KMS-11 (cell line): Measurements from ENCODE around the gene MEX3A.

Experiments
- H2AFZ ChIP-seq: fragments of 200-600 bp; sonication (generic); 2 replicates; pipeline ENCODE4 v1.6.1; 2016; ENCODE audit warnings: antibody characterized with exemption, mixed run types, low read depth
- H3K27ac ChIP-seq: fragments of 200-600 bp; sonication (generic); 2 replicates; pipeline ENCODE4 v1.6.1; 2016; ENCODE audit warnings: mild to moderate bottlenecking, mixed run types
- H3K27me3 ChIP-seq: fragments of 200-600 bp; sonication (generic); 2 replicates; pipeline ENCODE4 v1.6.1; 2017; ENCODE audit warnings: mild to moderate bottlenecking, low read depth, mixed run types, moderate library complexity; ENCODE audit not compliant: insufficient read depth
- H3K36me3 ChIP-seq: fragments of 200-600 bp; sonication (generic); 2 replicates; pipeline ENCODE4 v1.6.1; 2017; ENCODE audit warnings: mild to moderate bottlenecking, mixed run types; ENCODE audit not compliant: insufficient read depth
- H3K4me1 ChIP-seq: fragments of 200-600 bp; sonication (generic); 2 replicates; pipeline ENCODE4 v1.6.1; 2016; ENCODE audit warnings: mild to moderate bottlenecking, low read depth, mixed run types; ENCODE audit not compliant: poor library complexity, severe bottlenecking
- H3K4me2 ChIP-seq: fragments of 200-600 bp; sonication (generic); 2 replicates; pipeline ENCODE4 v1.7.0; 2016; ENCODE audit warnings: mild to moderate bottlenecking, mixed run types
- H3K4me3 ChIP-seq: fragments of 200-600 bp; sonication (generic); IDR thresholded peaks from 2 replicates; pipeline ENCODE4 v1.6.1; 2017; ENCODE audit warnings: low read depth, low read length, mixed read lengths; ENCODE audit not compliant: insufficient read depth
- H3K79me2 ChIP-seq: fragments of 200-600 bp; sonication (generic); 2 replicates; pipeline ENCODE4 v1.6.1; 2016; ENCODE audit warnings: low read depth, mixed run types; ENCODE audit not compliant: insufficient read depth
- H3K9ac ChIP-seq: fragments of 200-600 bp; sonication (generic); 2 replicates; pipeline ENCODE4 v1.6.1; 2016; ENCODE audit warnings: mild to moderate bottlenecking, mixed run types
- H4K20me1 ChIP-seq: fragments of 200-600 bp; sonication (generic); 2 replicates; pipeline ENCODE4 v1.6.1; 2016; ENCODE audit warnings: mild to moderate bottlenecking, mixed run types; ENCODE audit not compliant: insufficient read depth
- CTCF ChIP-seq: fragments of 200-600 bp; sonication (generic); conservative IDR thresholded peaks from 2 replicates; pipeline ENCODE4 v1.6.1; 2017; ENCODE audit warnings: low read depth, mild to moderate bottlenecking, antibody characterized with exemption, low read length, moderate library complexity, mixed read lengths

Gene MEX3A

GRCh38 chr1:156098784-156099183, 16.5 kb upstream of the MEX3A start:
- Histone ChIP-seq H4K20me1 (no peaks in the 10 kb centered on the region), H3K36me3 (no peaks in the 10 kb centered on the region), H2AFZ (no peak overlapping the region), H3K79me2 (no peaks in the 10 kb centered on the region), H3K27me3 (no peaks in the 10 kb centered on the region), H3K4me1 (peaks cover 53% of the 10 kb centered on the region), H3K9ac (no peak overlapping the region), H3K4me2 (no peak overlapping the region), H3K4me3 (no peak overlapping the region), H3K27ac (peak overlapping the region; percentile 2; the same call in 1 of the 2 replicates)
- TF ChIP-seq CTCF, result no peak

DNA sequence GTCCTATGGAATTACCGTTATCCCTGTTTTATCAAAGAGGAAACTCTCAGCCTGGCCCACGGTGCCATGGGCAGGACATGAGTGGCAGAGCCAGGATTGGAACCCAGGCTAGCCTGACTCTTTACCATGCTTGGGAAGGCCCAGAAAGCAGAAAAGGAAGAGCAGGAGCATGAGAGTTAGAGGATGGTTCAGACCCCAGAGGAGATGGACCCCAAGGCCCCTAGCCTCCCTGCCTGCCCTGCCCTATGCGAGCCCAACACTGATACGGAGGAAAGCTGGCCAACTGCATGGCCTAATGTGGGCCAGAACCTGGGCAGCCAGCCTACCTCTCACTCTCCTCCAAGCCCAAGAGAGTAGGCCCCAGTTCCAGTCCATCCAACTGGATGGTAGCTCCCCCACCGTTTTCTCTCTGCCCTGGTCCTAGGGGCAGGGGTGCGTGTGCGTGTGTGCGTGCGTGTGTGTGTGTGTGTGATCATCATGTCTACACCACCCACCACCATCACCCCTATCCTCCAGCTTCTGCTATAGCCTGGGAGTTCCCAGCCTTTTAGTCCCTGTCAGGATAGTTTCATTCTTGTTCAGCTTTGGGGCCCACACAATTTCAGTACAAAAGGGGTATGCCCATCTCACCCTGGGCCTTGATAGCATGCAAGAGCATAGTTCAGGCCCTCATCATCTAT, 15.4 kb upstream of the MEX3A start:
- Histone ChIP-seq H3K9ac (peak overlapping the region; percentile 53; the same call in 1 of the 2 replicates), H3K27me3 (no peaks in the 10 kb centered on the region), H3K27ac (peak overlapping the region; percentile 76), H3K4me2 (peak overlapping the region; percentile 97), H3K4me3 (no peak overlapping the region), H3K4me1 (peaks cover 46% of the 10 kb centered on the region), H4K20me1 (no peaks in the 10 kb centered on the region), H3K79me2 (no peaks in the 10 kb centered on the region), H3K36me3 (no peaks in the 10 kb centered on the region), H2AFZ (peak overlapping the region; percentile 66; the same call in 1 of the 2 replicates)
- TF ChIP-seq CTCF, result no peak

DNA sequence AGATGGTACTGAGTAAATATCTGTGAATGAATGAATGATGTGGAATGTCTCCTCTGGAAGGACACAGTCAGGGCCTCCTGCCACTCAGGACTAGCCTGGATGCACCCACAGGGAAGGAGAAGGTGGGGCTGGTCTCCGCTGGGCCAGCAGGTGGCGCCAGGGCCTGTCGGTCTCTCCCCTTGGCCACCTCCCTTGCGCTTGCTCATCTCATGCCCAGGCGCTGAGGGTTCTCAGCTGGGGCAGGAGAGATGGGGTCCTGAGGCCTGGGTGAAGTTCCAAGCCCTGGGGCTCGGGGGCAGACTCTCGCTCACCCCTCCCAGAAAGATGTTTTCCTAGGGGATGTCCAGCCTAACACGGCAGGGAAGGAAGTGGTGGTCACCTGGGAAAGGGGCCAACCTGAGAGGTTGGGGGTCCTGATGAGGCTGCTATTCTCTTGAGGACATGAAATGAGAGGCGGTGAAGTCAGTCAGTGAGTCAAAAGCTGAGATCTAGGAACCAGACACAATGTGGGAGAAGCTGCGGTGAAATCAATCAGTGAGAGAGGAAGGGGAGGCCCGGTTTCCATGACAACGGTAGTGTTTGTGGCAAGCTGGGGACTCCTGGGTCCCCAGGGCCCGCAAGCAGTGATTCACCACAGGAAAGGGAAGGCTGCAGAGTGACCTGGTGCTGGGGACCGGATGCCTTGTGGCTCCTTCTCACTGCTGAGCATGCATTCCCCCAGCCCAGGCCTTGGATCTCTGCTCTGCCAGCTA, 14.6 kb upstream of the MEX3A start:
- H3K4me2 ChIP-seq, result peak overlapping the region; percentile 97
- peak; percentile 100 for TF ChIP-seq CTCF
- peak overlapping the region; percentile 99 for H3K4me3 ChIP-seq
- H3K4me1 ChIP-seq, result peaks cover 46% of the 10 kb centered on the region
- H3K36me3 ChIP-seq, result no peaks in the 10 kb centered on the region
- peak overlapping the region; percentile 53 for H3K9ac ChIP-seq
- peak overlapping the region; percentile 76 for H3K27ac ChIP-seq
- H4K20me1 ChIP-seq, result no peaks in the 10 kb centered on the region
- peak overlapping the region; percentile 66 for H2AFZ ChIP-seq
- H3K79me2 ChIP-seq, result no peaks in the 10 kb centered on the region
- H3K27me3 ChIP-seq, result no peaks in the 10 kb centered on the region

GRCh38 chr1:156095906-156096508, 13.7 kb upstream of the MEX3A start:
- Histone ChIP-seq H3K27ac (peak overlapping the region; percentile 76), H3K27me3 (no peaks in the 10 kb centered on the region), H2AFZ (peak overlapping the region; percentile 66), H3K4me1 (peaks cover 48% of the 10 kb centered on the region), H3K4me2 (peak overlapping the region; percentile 97), H3K4me3 (no peak overlapping the region), H3K79me2 (no peaks in the 10 kb centered on the region), H3K9ac (no peak overlapping the region; the same call in 1 of the 2 replicates), H3K36me3 (no peaks in the 10 kb centered on the region), H4K20me1 (no peaks in the 10 kb centered on the region)
- no peak for TF ChIP-seq CTCF
